ENCODE results near the gene RTN4R. TPM values are rescaled to one million over a fixed set of nuclear protein-coding genes. Genes with fewer than 3 reads are reported as not detected.

The RTN4R gene
- total and polyA plus RNA-seq, 9 of the 15 experiments (the other 6 are each of a cell fraction or from before 2014, with no cell fraction given): 0.04 to 2.8 (median 1.4) TPM; not detected in 3

DNA sequence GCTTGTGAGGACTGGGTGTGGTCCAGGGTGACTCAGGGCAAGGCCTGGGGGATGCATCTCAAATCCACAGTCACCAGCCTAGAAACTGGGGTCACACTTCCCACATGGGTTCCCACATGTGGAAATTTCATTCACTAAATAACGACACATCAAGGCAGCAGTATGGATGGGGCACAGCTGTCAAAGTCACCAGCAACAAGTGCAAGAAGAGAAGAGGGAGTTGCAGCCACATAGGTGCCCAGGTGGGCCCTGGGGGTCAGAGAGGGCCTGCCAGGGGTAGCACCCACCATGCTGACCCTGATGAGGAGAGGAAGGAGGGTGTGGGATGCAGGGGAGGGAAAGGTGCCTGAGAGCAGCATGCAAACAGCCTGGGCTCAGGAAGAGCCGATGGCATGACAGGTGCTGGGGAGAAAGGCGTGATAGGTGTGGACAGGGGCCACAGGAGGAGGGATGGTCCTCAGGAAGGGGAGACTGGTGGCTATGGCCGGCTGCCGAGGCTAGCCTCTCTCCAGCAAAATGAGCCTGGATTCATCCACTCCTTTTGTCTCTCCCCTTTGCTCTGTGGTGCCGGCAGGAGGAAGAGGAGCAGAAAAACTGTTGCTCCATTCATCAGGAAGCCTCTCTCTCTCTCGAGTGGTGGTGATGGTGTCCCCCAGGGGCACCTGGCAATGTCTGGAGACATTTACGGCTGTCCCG lies 29.4 kb upstream of the RTN4R start (continued):
- TF ChIP-seq E2F4 (CRISPR knock-in tag; IDR thresholded peaks at IDR 0.05; ENCODE audit: low read depth): 0 out of 2 replicates have a peak, but pooled peaks have one; percentile 70
- TF ChIP-seq, protein P1, sequence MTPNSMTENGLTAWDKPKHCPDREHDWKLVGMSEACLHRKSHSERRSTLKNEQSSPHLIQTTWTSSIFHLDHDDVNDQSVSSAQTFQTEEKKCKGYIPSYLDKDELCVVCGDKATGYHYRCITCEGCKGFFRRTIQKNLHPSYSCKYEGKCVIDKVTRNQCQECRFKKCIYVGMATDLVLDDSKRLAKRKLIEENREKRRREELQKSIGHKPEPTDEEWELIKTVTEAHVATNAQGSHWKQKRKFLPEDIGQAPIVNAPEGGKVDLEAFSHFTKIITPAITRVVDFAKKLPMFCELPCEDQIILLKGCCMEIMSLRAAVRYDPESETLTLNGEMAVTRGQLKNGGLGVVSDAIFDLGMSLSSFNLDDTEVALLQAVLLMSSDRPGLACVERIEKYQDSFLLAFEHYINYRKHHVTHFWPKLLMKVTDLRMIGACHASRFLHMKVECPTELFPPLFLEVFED (CRISPR knock-in tag; conservative IDR thresholded peaks at IDR 0.05): 0 out of 2 replicates have a peak, but pooled peaks have one; percentile 75
- no peak for TF ChIP-seq ARID2 (IDR thresholded peaks at IDR 0.05)

DNA sequence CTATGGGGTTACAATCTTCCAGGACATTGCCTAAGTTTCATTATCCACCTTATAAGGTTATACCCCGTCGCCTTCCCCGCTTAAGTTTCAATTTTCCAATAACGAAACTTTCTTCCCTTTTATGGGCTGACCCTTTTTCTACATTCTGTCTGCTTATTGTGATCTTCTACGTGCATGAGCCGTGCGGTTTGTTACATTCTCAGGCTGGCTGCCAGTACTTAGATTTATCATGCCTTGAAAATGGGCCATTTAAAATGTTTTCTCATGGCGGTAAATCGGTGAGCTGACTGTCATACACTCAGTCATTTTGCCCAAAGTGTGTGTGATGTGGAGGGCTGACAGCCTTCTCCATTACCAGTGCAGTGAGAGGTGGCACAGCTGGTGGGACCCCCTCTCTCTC lies 28.5 kb upstream of the RTN4R start:
- Histone ChIP-seq H3K27ac (ENCODE audit: extremely low read depth, low read depth, low read length) (no peak overlapping the region), H3K79me2 (ENCODE audit: control insufficient read depth, insufficient read depth, low read length) (no peaks in the 10 kb centered on the region), H3K9me3 (replicated peaks; ENCODE audit: control insufficient read depth, insufficient read depth, low read depth, low read length) (no peaks in the 10 kb centered on the region), H4K20me1 (replicated peaks; ENCODE audit: control insufficient read depth, insufficient read depth, low read length) (peaks cover 45% of the 10 kb centered on the region), H3K4me2 (ENCODE audit: insufficient read depth, low read length) (no peak overlapping the region), H3K4me3 (no peak overlapping the region), H3K36me3 (ENCODE audit: control insufficient read depth, insufficient read depth, low read length) (no peaks in the 10 kb centered on the region), H3K9ac (ENCODE audit: insufficient read depth in 1 of 2, low read depth in 2 of 2, low read length in 2 of 2) (no peak overlapping the region), H2AFZ (ENCODE audit: low read depth, low read length) (no peak overlapping the region), H3K9me1 (ENCODE audit: control insufficient read depth, insufficient read depth, low read length) (peaks cover 8% of the 10 kb centered on the region), H3K27me3 (ENCODE audit: control insufficient read depth in 2 of 2, insufficient read depth in 2 of 2, low read length in 2 of 2) (peaks cover 70 to 91% of the 10 kb centered on the region in 2 experiments), H3K4me1 (replicated peaks in 1 of 2; ENCODE audit: control insufficient read depth in 2 of 2, insufficient read depth in 2 of 2, low read length in 2 of 2) (peaks cover 8 to 29% of the 10 kb centered on the region in 2 experiments)
- POLR2A ChIA-PET: interaction anchor here (0.6 to 1.8 kb wide), 6 partner anchors 12 to 1907 kb away, joined by 3 to 8 read pairs (median 3); partner anchors contain the start of gene DGCR6L
- FAIRE-seq: no peak
- intact Hi-C loops (cut with micrococcal nuclease) (loop anchor here (5.0 to 10.0 kb wide), 2 partner anchors 161 to 322 kb away; no protein-coding TSS in a partner anchor), in situ Hi-C loops (cut with MboI) (no loop called here)
- ATAC-seq: no peak
- no peak for DNase-seq (ENCODE audit: extremely low read depth in 1 of 4, low spot score in 3 of 4)
- WGBS (ENCODE audit: insufficient coverage, low coverage, missing lambda C conversion rate): 10% methylated on average over 9 of the region's 9 CpGs
- CTCF ChIA-PET (ENCODE audit: low intra/inter-chr PET ratio): no interaction called here
- BruUV-seq (replicated peaks): no TSS peak
- TF ChIP-seq MED1 (CRISPR knock-in tag; IDR thresholded peaks at IDR 0.05; ENCODE audit: borderline replicate concordance) (0 out of 2 replicates have a peak, but pooled peaks have one; percentile 80), ZNF740 (CRISPR knock-in tag; IDR thresholded peaks at IDR 0.05) (0 out of 2 replicates have a peak, but pooled peaks have one; percentile 43), ZNF740 (tag; IDR thresholded peaks at IDR 0.05) (no peak), NFIC (IDR thresholded peaks at IDR 0.05) (0 out of 2 replicates have a peak, but pooled peaks have one; percentile 13), BMI1 (IDR thresholded peaks at IDR 0.05; ENCODE audit: low read length) (0 out of 2 replicates have a peak, but pooled peaks have one; percentile 33), ZNF263 (CRISPR knock-in tag; IDR thresholded peaks at IDR 0.05; ENCODE audit: borderline replicate concordance) (peak; percentile 64; the same call in 1 of the 2 replicates), ZC3H4 (CRISPR knock-in tag; IDR thresholded peaks at IDR 0.05; ENCODE audit: borderline replicate concordance) (0 out of 2 replicates have a peak, but pooled peaks have one; percentile 46)
- TF ChIP-seq, protein P2, sequence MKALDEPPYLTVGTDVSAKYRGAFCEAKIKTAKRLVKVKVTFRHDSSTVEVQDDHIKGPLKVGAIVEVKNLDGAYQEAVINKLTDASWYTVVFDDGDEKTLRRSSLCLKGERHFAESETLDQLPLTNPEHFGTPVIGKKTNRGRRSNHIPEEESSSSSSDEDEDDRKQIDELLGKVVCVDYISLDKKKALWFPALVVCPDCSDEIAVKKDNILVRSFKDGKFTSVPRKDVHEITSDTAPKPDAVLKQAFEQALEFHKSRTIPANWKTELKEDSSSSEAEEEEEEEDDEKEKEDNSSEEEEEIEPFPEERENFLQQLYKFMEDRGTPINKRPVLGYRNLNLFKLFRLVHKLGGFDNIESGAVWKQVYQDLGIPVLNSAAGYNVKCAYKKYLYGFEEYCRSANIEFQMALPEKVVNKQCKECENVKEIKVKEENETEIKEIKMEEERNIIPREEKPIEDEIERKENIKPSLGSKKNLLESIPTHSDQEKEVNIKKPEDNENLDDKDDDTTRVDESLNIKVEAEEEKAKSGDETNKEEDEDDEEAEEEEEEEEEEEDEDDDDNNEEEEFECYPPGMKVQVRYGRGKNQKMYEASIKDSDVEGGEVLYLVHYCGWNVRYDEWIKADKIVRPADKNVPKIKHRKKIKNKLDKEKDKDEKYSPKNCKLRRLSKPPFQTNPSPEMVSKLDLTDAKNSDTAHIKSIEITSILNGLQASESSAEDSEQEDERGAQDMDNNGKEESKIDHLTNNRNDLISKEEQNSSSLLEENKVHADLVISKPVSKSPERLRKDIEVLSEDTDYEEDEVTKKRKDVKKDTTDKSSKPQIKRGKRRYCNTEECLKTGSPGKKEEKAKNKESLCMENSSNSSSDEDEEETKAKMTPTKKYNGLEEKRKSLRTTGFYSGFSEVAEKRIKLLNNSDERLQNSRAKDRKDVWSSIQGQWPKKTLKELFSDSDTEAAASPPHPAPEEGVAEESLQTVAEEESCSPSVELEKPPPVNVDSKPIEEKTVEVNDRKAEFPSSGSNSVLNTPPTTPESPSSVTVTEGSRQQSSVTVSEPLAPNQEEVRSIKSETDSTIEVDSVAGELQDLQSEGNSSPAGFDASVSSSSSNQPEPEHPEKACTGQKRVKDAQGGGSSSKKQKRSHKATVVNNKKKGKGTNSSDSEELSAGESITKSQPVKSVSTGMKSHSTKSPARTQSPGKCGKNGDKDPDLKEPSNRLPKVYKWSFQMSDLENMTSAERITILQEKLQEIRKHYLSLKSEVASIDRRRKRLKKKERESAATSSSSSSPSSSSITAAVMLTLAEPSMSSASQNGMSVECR (CRISPR knock-in tag; IDR thresholded peaks at IDR 0.05): peak; percentile 35; the same call in 1 of the 2 replicates

Measured in K562 (cell line).